Colonic mucosa (tissue), 4 donors: ENCODE data around the gene ALDH6A1. TPM values are rescaled to one million over a fixed set of nuclear protein-coding genes. Genes with fewer than 3 reads are reported as not detected.

Source experiments
- DNase-seq: peaks from one replicate; pipeline ENCODE4 v3.0.0-alpha.2; 2020
- H3K27ac ChIP-seq: fragments of 200-600 bp; one replicate; pipeline ENCODE4 v1.8.0; 2021
- H3K27me3 ChIP-seq: fragments of 200-600 bp; one replicate; pipeline ENCODE4 v1.8.0; 2021
- H3K36me3 ChIP-seq: fragments of 200-600 bp; one replicate; pipeline ENCODE4 v1.8.0; 2021
- H3K4me1 ChIP-seq: fragments of 200-600 bp; one replicate; pipeline ENCODE4 v1.8.0; 2021; ENCODE audit warnings: mild to moderate bottlenecking
- H3K4me3 ChIP-seq: fragments of 200-600 bp; one replicate; pipeline ENCODE4 v1.8.0; 2021
- H3K9ac ChIP-seq, 2 donors: one replicate each; pipeline ENCODE4 v1.7.0; 2013; ENCODE audit warnings: control low read depth in 2 of 2, low read depth in 2 of 2, low read length in 2 of 2
- H3K9me3 ChIP-seq: fragments of 200-600 bp; one replicate; pipeline ENCODE4 v1.8.0; 2021
- CTCF ChIP-seq: fragments of 200-600 bp; IDR thresholded peaks from one replicate; pipeline ENCODE4 v1.8.0; 2022; ENCODE audit warnings: antibody characterized with exemption, mild to moderate bottlenecking
- intact Hi-C: fragments of 100-400 bp; cut with DNase I; formaldehyde crosslinking; loops from one replicate; pipeline ENCODE4 v1.14.1; 2022
- total RNA-seq, 2 donors: library from RNA; stranded (reverse); fragmentation: NEBNext Ultra II Directional in 1 of 2; extraction: Animal tissue kit (Norgen Biotek cat#: 25700) in 1 of 2; gene quantifications; one replicate each; pipeline ENCODE4 v1.2.1, GENCODE V29; 2021
- donor health status: healthy.
- donor health status: DM: no; HTN: no; CAD: no.
- donor health status: DM: no; HTN: no; CAD: no.

Gene ALDH6A1
- total RNA-seq, 2 donors from 2014 or later = 29.6 to 47.9 TPM

GRCh38 chr14:74045522-74045921 is 38.7 kb downstream of the ALDH6A1 start:
- Histone ChIP-seq H3K9me3 (no peaks in the 10 kb centered on the region), H3K9ac (no peak overlapping the region), H3K27me3 (no peaks in the 10 kb centered on the region), H3K27ac (no peak overlapping the region), H3K4me3 (no peak overlapping the region), H3K36me3 (no peaks in the 10 kb centered on the region), H3K4me1 (no peaks in the 10 kb centered on the region)
- no peak for DNase-seq
- intact Hi-C loops = no loop called here
- TF ChIP-seq CTCF = no peak

DNA sequence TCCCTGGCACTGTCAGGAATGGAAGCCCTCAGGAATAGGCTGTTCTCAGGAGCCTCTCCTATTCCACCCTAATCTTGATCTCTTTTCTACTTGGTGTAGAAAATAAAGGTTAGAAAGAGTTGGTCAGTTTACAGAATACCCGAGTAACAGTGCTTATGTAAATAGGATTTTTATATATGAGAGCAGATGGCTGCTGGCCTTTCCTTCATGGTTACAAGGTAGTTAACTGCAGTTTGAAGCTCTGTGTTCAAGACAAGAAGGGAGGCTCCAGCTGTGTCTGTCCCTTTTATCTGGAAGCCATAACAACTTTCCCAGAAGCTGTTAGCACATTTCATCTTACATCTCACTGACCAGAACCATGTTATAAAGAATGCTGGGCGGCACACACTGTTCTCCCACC is 42.0 kb downstream of the ALDH6A1 start:
- Histone ChIP-seq H3K27ac (no peak overlapping the region), H3K4me3 (no peak overlapping the region), H3K36me3 (no peaks in the 10 kb centered on the region), H3K27me3 (no peaks in the 10 kb centered on the region), H3K9me3 (no peaks in the 10 kb centered on the region), H3K9ac (no peak overlapping the region), H3K4me1 (no peaks in the 10 kb centered on the region)
- intact Hi-C loops = no loop called here
- TF ChIP-seq CTCF = no peak
- no peak for DNase-seq

GRCh38 chr14:74038020-74038859 is 46.0 kb downstream of the ALDH6A1 start:
- H3K9ac ChIP-seq = no peak overlapping the region
- no peaks in the 10 kb centered on the region for H3K4me1 ChIP-seq
- H3K4me3 ChIP-seq = no peak overlapping the region
- DNase-seq = no peak
- no peaks in the 10 kb centered on the region for H3K36me3 ChIP-seq
- H3K9me3 ChIP-seq = no peaks in the 10 kb centered on the region
- no peaks in the 10 kb centered on the region for H3K27me3 ChIP-seq
- intact Hi-C loops = no loop called here
- peak; percentile 59 for TF ChIP-seq CTCF
- no peak overlapping the region for H3K27ac ChIP-seq

DNA sequence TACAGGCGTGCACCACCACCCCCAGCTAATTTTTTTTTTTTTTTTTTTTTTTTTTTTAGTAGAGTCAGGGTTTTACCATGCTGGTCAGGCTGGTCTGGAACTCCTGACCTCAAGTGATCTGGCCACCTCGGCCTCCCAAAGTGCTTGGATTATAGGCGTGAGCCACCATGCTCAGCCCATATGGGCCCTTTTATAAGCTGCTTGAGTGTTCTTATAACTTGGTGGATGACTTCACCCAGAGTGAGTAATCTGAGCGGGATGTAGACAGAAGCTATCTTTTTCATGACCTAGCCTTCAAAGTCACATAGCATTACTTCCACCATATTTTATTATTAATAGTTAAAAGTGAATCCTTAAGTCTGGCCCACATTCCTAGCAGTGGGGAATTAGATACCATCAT is 48.7 kb downstream of the ALDH6A1 start:
- DNase-seq = no peak
- no peak for TF ChIP-seq CTCF
- no peak overlapping the region for H3K9ac ChIP-seq
- H3K27ac ChIP-seq = no peak overlapping the region
- no peaks in the 10 kb centered on the region for H3K36me3 ChIP-seq
- H3K4me3 ChIP-seq = no peak overlapping the region
- H3K4me1 ChIP-seq = no peaks in the 10 kb centered on the region
- intact Hi-C loops = no loop called here
- H3K27me3 ChIP-seq = no peaks in the 10 kb centered on the region
- H3K9me3 ChIP-seq = no peaks in the 10 kb centered on the region

DNA sequence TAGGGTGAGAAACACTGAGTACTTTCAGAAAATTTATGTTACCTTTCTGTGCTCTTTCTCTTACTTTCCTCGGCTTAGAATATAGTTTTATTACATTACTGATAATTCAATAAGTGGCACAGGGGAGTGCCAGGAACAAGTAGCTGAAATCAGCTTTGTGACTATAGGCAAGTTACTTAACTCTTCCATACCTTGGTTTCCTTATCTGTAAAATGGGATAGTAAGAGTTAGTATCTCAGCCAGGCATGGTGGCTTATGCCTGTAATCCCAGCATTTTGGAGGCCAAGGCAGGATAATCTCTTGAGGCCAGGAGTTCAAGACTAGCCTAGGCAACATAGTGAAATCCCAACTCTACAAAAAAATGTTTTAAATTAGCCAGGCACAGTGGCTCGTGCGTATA is 49.7 kb downstream of the ALDH6A1 start:
- Histone ChIP-seq H3K9ac (no peak overlapping the region), H3K9me3 (no peaks in the 10 kb centered on the region), H3K27me3 (no peaks in the 10 kb centered on the region), H3K36me3 (no peaks in the 10 kb centered on the region), H3K4me1 (no peaks in the 10 kb centered on the region), H3K27ac (no peak overlapping the region), H3K4me3 (no peak overlapping the region)
- no peak for DNase-seq
- intact Hi-C loops = no loop called here
- TF ChIP-seq CTCF = no peak
